Cortex of kidney (tissue), 1 donor: Measurements from ENCODE around the gene GRID2.
"Not testable (repeated sequence)": the region's sequence is repeated elsewhere in the genome, so short reads cannot be mapped to it uniquely, and the experiment has no call there.

Experiments used
- DNase-seq: peaks from one replicate; lab custom pipeline; 2025; lab: John Stamatoyannopoulos, UW

Gene GRID2

DNA sequence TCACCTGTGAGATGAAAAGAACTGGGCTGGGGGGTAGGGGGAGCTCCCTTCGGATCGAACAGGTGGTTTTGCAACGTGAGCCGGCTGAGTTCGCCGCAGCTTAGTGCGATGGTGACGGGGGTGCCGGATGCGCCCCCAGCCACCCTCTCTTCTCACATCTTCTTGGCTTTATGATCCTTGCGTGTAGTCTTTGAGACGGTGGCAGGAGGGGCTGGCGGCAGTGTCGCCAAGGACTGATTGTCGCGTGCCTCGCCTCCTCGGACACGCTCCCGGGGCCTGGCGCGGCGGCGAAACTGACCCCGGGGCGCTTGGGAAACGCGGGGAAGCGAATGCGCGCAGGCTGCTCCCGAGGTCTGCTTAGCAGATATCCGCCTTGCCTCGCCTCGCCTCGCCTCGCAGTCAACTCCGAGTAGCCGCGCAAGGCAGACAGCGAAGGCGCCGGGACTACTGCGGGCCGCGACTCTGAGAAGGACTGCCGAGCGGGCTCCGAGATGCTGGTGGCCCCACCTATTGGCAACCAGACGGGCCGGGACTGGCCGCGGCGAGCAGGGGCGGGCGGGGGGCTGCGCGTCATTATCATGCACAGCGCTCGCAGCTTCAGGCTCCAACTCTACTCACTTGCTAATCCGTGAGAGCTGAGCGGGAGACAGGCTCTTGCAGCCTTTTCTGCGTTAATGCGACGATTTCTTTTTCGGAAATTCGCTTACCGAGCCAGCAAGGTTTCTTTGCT, 1.5 kb downstream of the GRID2 start:
- DNase-seq = no peak

GRCh38 chr4:92305878-92306520, 2.2 kb downstream of the GRID2 start:
- DNase-seq = no peak

DNA sequence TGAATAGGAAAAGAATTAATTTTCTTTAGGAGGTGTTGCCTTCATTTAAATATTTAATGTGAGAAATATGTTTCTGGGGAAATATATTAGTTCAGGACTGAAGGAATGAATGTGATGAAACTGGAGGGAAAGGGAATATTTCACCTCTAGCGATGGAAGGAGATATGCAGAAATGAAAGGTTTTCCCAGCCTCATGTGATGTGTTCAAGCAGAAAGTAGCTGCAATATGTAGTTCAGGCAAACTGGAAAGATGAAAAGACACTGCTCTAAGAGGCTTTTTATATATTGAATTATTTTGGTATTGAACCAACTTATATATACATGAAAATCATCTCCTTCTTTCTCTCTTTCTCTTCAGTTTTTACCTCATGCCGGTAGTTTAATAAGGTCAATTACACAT, 3.4 kb downstream of the GRID2 start:
- DNase-seq = no peak

GRCh38 chr4:92307866-92308265, 4.1 kb downstream of the GRID2 start:
- no peak for DNase-seq

DNA sequence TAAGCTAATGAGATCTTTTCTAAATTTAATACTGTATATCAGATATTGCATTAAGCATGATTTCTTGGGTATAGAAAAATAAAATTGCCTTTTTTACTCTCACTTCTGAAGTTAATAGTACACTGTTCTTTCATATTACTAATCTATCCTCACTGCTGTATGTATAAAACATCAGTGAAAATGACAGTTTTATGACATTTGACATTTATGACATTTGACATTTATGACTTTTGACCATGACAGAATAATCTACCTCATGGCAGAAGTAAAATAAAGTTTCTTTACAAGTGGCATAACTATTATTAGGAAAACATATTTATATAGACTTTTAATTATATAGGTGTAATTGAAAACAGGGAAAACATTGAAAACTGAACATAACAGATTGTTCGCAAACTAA, 13.3 kb downstream of the GRID2 start:
- no peak for DNase-seq

- no peak for DNase-seq
These were observed 24.3 kb downstream of the GRID2 start for GRCh38 chr4:92328095-92328494.

DNA sequence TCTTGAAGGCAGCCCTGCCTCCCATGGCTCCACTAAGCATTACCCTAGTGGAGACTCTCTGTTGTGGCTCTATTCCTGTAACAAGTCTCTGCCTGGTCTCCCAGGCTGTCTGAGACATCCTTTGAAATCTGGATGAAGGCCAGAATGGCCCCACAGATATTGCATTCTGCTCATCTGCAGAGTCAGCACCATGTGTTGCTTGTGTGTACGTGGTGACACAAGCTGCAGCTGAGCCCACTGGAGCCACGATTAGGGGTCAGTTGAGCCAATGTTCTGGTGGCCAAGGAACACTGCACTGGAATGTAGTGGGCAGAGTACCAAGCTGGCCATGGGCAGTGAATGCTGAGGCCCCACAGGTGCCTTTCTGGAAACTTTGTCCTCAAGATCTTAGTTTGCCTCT, 29.2 kb downstream of the GRID2 start:
- DNase-seq = no peak

- DNase-seq = no peak
These were observed 31.1 kb downstream of the GRID2 start for GRCh38 chr4:92334716-92335350.

DNA sequence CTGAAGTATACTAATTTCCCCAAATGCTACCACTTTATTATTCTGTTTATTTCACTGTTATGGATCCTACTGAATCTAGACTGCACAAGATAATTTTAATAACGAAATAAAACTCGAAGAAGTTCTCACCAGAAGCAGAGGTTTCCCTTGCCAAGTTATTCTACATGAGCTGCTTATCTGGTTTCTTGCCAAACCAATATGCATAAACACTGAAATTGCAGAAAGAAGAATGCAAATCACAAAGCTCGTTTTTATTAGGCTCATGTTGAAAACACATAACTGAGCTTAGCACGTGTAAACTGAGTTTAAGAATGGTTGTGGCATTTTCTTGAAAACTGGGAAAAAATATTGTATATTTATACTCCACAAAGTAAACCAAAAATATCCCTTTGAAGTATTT, 35.9 kb downstream of the GRID2 start:
- DNase-seq = no peak

GRCh38 chr4:92344216-92344615, 40.5 kb downstream of the GRID2 start:
- DNase-seq = no peak

GRCh38 chr4:92346289-92346688, 42.5 kb downstream of the GRID2 start:
- no peak for DNase-seq

- DNase-seq = no peak
These were observed 54.2 kb downstream of the GRID2 start for GRCh38 chr4:92357966-92358365.

- no peak for DNase-seq
These were observed 55.7 kb downstream of the GRID2 start for GRCh38 chr4:92359491-92359890.

DNA sequence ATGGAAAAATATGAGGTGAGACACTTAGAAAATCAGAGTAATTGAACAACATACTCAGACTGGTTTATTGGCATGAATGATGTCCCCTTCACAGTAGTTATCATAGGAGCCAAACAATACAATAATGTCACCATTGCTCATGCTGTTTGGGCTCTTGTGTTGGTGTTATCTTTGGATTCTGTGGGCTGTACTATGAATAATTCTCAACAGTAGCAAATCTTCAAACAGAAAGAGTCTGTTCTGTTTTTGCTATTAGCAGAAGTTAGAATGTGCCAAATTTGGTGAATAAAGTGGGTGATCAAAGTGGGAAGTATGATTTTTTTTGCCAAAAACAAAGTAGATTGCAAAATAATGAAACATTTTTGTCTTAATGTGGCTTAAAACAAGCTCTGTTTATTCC, 58.3 kb downstream of the GRID2 start:
- DNase-seq = no peak

DNA sequence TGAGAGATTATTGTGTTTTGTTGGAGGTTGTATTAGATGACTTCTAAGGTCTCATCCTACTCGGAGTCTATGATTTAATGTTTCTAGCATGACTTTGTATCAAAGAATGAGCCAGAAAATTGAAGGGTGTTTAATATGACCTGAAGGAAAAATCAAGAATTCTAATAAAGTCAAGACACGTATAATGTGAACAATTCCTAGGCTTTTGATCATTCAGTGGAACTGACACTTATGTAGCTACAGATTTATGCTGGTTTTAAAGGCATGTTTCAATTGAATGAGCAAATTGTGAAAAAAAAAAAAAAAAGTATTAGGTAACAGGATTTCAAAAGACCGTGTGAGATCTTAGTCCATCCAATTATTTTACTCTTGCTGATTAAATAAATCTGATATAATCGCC, 64.9 kb downstream of the GRID2 start:
- no peak for DNase-seq

GRCh38 chr4:92381616-92382015, 77.8 kb downstream of the GRID2 start:
- no peak for DNase-seq

DNA sequence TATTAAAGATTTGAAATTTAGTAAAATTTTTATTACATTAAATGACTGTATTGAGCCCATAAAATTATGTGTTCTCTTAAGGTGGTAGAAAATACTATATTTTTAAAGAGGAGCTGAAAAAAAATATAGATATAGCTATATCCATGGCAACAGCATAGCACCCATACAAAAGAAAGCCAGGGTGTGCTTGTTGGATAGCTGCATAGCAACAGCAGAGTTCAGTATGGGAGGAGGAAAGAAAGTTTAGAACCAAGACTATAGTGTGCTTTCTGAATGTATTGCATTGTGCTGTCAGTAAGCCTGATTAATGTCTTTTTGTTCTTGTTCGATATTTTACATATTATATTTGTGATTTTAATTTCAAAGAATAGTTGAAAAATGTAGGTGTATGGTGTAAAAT, 78.4 kb downstream of the GRID2 start:
- DNase-seq = no peak

DNA sequence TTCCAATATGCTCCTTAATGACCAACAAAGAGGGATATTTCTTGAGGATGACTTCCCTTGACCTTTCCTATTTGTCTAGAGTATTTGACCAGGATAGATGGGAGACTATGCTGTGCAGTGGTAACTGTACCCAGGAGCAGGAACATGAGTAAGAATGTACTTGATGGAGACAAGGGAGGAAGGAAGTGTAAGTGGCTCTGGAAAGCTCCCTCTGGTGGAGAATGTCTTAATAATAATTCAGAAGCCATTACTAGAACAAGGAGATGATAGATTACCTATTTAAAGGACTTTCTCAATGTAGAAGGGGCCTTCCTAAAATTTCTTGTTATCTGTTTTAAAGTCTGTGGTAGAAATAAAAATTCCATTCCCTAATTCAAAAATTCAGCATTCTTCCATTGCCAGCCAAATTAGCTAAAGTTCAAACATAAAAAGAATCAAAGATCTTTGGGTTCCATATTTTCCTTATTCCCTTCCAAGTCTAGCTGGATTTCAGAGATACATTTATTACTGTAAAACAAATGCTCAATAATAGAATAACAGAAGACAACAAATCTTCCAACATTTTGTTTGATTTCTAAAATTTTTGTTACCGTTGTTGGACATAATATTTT, 83.8 kb downstream of the GRID2 start:
- DNase-seq = no peak

GRCh38 chr4:92399032-92399431, 95.3 kb downstream of the GRID2 start:
- no peak for DNase-seq

- DNase-seq = not testable (repeated sequence)
These were observed 99.8 kb downstream of the GRID2 start for GRCh38 chr4:92403525-92403924.

DNA sequence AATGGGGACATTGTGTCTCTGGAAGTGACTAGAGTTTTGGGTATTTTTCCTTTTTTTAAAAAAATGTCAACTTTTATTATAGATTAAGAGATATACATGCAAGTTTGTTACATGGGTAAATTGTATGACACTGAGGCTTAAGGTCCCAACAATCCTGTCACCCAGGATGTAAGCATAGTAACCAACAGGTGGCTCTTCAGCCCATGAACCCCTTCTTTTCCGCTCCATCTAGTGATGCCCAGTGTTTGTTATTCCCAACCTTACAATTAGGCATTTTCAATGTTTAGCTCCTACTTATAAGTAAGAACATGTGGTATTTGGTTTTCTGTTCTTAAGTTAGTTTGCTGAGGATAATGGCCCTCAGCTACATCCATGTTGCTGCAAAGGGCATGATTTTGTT, 102.7 kb downstream of the GRID2 start:
- no peak for DNase-seq

- no peak for DNase-seq
These were observed 118.2 kb downstream of the GRID2 start for GRCh38 chr4:92421920-92422319.

- no peak for DNase-seq
These were observed 129.5 kb downstream of the GRID2 start for GRCh38 chr4:92433272-92433758.
